Activated CD8-positive, alpha-beta memory T cell treated with anti-CD3 and anti-CD28 coated beads, Interleukin-2, amount 50 U/mL, for 4 hours (primary cell): Measurements from ENCODE around the gene TENT4B.
"Not testable (repeated sequence)": the region's sequence is repeated elsewhere in the genome, so short reads cannot be mapped to it uniquely, and the experiment has no call there.

Experiments
- DNase-seq: peaks from one replicate; pipeline ENCODE4 v3.0.0-alpha.2; 2020

Gene TENT4B

GRCh38 chr16:50238868-50239301 lies 85.8 kb downstream of the TENT4B start:
- DNase-seq = no peak

DNA sequence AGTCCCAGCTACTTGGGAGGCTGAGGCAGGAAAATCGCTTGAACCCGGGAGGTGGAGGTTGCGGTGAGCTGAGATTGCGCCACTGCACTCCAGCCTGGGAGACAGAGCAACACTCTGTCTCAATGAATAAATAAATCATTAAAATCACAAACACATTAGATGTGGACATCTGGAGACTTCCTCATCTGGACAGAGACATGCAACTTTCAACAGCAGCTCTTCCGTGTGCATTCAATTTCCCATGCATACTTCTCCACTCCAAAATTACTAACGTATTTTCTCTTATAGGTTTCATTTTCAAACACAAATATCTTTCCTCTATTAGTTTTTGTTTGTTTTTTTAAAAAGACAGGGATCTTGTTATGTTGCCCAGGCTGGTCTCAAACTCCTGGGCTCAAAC lies 89.9 kb downstream of the TENT4B start:
- not testable (repeated sequence) for DNase-seq

- no peak for DNase-seq
These were observed 91.0 kb downstream of the TENT4B start for GRCh38 chr16:50244140-50244503.

DNA sequence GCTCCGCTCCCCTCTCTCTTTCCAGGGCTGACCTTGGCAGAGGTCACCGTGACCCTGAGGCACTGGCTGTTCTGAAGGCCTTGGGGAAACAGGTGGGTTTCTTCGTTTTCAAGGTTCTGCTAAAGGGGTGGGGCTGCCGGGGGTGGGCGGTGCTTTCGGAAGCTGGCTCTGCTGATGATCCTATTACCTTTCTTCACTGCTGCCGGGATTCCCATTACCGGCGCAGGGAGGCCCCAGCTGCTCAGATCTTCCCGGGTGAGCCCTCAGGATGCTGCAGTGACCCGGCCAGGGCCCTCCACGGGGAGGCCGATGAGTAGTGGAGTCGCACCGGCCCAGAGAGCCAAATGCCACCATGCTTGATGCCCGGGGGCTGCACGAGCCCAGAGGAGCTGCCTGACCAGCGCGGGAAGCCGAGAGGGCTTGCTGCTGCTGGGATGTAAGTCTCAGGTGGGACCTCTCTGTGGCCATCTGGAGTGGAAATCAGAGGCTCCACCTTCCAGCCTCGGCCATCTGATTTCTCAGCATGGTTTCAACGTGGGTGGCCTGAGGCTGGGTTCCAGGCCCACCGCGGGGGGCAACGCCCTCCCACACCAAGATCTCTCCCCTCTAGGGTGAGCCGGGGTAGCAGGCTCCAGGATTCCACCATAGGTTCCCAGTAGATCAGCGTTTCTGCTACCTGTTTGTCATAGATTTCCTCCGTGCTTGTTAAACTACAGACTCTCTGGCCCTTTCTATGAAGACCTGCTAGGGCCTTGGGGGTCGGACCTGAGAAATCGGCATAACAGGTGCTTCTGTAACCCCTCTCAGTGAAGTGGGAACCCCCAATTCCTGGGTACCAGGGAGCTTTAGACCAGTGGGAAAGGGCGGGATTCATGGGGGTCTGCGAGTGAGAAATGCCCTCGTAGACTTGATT lies 91.7 kb downstream of the TENT4B start:
- no peak for DNase-seq

DNA sequence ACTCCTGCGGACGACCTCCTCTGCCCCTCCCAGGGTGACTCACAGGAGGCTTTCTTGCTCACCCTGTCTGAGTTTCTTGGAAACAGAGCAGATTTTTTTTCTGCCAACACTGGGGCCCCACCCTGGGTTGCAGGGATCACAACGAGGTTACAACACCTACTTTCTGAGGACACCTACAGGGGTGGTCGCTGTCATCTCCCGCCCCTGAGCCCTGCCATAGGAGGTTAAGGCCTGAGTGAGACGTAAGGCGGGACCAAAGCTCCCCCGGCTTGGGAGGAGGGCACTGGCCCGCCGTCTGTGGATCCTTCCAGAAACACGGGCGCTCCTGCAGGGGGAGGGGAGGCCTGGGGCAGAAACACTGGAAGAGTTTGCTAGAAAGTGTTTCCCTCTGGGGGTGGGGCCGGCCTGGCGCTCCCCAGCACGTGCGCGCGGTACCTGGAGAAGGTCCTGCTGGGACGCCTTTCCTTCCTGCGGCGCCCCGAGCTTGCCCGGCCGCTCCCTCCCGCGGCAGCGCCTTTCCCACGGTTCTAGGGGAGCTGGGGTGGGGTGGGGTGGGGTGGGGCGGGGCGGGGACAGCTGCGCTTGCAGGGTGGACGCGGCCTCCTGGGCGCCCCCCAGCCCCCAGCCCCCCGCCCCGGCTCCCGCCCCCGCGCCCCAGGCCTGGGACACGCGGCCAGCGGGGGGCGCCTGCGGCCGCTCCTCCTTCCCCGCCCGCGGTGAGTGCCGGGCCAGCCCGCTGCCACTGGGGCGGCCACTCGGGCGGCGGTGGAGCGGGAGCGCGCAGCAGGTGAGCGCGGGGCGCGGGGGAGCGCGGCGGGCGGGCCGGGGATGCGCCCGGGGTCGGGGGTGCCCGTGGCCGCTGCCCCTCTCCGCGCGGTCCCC lies 92.6 kb downstream of the TENT4B start:
- peak; percentile 72 for DNase-seq

- DNase-seq = no peak
These were observed 93.4 kb downstream of the TENT4B start for GRCh38 chr16:50246299-50247122.

DNA sequence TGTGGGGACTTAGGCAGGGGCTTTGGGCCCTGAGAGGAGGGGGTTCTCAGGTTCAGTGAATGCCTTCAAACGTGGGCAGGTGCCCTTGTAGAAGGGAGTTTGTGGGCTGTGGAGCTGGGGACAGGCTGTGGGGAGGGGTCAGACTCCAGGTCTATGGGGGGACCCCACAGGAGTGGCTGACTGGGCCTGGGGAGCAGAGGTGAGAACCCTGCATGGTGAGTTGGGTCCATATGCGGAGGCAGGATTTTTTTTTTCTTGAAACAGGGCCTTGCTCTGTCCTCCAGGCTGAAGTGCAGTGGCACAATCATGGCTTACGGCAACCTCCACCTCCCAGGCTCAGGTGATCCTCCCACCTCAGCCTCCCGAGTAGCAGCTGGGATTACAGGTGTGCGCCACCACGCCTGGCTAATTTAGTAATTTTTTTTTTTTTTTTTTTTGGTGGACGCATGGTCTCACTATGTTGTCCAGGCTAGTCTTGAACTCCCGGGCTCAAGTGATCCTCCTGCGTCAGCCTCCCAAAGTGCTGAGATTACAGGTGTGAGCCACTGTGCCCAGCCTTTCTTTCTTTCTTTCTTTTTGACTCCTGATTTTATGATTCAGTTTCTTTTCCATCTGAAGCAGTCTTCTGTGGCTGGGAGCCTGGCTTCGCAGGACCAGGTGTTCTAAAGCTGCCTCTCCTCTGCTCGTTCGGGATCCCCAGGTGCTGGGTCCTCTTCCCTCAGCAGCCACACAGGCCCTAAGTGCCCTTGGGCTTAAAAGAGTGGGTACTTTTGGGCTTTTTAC lies 94.2 kb downstream of the TENT4B start:
- DNase-seq = no peak

GRCh38 chr16:50247906-50248608 lies 95.0 kb downstream of the TENT4B start:
- DNase-seq = no peak

DNA sequence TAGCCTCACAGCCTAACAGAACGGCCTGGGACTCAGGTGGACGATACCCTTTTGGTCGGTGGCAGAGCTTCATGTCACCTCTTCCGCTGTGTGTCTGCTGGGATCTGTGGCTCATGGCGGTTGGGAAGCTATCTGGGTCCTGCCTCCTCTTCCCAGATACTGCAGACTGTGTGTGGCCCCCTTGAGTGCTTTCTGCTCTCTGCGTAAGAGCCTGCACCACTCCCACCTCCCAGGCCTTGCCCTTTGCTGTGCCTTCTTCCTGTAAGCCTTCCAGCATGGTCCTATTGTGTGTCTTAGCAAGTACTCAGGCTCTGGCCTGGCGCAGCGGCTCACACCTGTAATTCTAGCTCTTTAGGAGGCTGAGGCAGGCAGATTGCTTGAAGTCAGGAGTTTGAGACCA lies 95.7 kb downstream of the TENT4B start:
- DNase-seq = no peak

- DNase-seq = no peak
These were observed 98.4 kb downstream of the TENT4B start for GRCh38 chr16:50251375-50252081.

DNA sequence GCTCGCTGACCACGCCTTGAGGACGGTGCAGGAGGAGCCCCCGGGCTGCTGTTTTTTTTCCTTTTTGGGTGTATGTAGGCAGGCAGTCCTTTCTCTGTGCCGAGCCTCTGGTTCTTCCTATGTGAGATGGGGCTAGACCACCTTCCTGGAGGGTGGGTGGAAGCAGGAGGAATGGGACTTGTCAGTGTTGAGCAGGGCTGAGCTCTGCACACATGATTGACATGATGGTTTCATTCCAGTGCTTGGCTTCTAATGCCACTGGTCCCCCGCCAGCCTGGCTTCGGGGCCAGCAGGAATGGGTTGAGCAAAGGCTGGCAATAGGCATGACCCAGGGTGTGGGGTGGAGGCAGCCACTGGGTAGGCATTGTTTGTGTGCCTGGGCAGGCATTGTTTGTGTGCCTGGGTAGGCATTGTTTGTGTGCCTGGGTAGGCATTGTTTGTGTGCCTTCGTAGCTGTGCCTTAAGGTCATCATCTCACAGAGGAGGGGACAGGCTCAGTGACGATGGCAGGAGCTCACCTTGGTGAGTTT lies 99.0 kb downstream of the TENT4B start:
- DNase-seq = no peak

GRCh38 chr16:50252874-50253513 lies 99.9 kb downstream of the TENT4B start:
- no peak for DNase-seq

DNA sequence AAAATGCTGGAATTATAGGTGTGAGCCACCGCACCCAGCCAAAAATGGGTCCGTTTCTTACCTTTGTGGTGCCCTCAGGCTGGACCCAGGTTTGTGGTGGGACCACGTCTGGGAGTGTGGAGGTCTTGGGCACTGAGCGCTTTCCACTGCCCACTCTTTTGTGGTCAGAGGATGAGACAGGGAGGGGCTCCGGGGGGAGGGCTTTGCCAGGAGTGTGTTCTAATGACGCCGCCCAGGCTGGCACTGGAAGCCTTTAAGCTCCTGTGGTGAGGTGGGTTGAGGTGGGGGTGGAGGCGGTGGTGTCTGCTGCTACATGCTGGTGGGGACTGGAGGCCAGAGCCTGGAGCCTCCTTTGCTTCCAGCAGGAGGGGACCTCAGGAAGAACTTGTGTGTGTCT lies 100.4 kb downstream of the TENT4B start:
- no peak for DNase-seq

- no peak for DNase-seq
These were observed 101.0 kb downstream of the TENT4B start for GRCh38 chr16:50254072-50254471.

DNA sequence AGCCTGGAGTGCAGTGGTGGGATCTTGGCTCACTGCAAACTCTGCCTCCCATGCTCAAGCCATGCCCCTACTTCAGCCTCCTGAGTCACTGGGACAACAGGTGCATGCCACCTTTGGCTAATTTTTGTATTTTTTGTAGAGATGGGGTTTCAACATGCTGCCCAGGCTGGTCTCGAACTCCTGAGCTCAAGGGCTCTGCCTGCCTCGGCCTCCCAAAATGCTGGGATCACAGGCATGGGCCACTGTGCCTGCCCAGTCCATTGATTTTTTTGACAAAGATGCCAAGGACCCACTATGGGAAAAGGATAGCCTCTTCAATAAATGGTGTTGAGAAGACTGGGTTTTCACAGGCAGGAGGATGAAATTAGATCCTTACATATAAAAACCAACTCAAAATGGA lies 102.4 kb downstream of the TENT4B start:
- DNase-seq = no peak

DNA sequence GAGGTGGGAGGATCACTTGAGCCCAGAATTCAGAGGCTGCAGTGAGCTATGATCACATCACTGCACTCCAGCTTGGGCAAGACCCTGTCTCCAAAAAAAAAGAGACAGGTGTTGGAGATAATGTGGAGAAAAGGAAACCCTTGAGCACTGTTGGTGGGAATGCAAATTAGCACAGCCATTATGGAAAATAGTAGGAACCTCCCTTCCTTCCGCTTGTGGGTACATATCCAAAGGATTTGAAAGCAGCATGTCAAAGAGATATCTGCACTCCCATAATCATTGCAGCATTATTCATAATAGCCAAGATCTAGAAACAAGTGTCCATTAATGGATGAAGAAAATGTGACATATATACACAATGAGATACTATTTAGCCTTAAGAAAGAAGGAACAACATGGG lies 103.5 kb downstream of the TENT4B start:
- DNase-seq = no peak

DNA sequence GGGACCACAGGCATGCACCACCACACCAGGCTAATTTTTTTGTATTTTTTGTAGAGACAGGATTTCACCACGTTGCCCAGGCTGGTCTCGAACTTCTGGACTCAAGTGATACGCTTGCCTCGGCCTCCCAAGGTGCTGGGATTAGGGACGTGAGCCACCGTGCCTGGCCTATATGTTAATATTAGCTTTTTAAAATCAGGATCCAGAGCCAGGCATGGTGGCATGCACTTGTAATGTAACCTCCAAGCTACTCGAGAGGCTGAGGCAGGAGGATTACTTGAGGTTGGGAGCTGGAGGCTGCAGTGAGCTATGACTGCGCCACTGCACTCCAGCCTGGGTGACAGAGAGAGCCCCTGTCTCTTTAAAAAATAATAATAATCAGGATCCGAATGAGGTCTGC lies 104.8 kb downstream of the TENT4B start:
- DNase-seq = no peak

GRCh38 chr16:50259334-50260205 lies 106.5 kb downstream of the TENT4B start:
- DNase-seq = no peak
